Panc1 (cell line): ENCODE results near the gene ADAMTSL3.

ENCODE experiments used
- CTCF ChIP-seq: fragments of 450-650 bp; IDR thresholded peaks from 2 replicates; pipeline ENCODE4 v1.5.1; 2017; ENCODE audit warnings: mild to moderate bottlenecking
- POLR2AphosphoS5 ChIP-seq: IDR thresholded peaks from 2 replicates; pipeline ENCODE4 v1.6.1; 2012; ENCODE audit warnings: mild to moderate bottlenecking, low read depth, low read length, moderate library complexity
- REST ChIP-seq, 2 experiments: IDR thresholded peaks; 2 replicates each; pipeline ENCODE4 v1.6.1; 2011 to 2012; ENCODE audit warnings: low read depth in 2 of 2, control low read depth in 1 of 2, low read length in 1 of 2, mild to moderate bottlenecking in 1 of 2, moderate library complexity in 1 of 2; ENCODE audit not compliant: insufficient read depth in 1 of 2
- SIN3A ChIP-seq: IDR thresholded peaks from 2 replicates; pipeline ENCODE4 v1.6.1; 2012; ENCODE audit warnings: low read depth, mild to moderate bottlenecking, low read length, moderate library complexity, borderline replicate concordance; ENCODE audit not compliant: insufficient read depth
- TCF7L2 ChIP-seq: IDR thresholded peaks from 2 replicates; pipeline ENCODE4 v1.6.1; 2011; ENCODE audit warnings: mild to moderate bottlenecking, low read depth, low read length, inconsistent platforms

- TF ChIP-seq CTCF (no peak), POLR2AphosphoS5 (no peak), TCF7L2 (no peak), REST (IDR thresholded peaks at IDR 0.05; ENCODE audit: insufficient read depth in 1 of 2, low read depth in 2 of 2, low read length in 1 of 2) (no peak), SIN3A (no peak)
These were observed 330.7 kb downstream of the ADAMTSL3 start for GRCh38 chr15:83984601-83985000.
